ENCODE results near the gene LIPT2.

DNA sequence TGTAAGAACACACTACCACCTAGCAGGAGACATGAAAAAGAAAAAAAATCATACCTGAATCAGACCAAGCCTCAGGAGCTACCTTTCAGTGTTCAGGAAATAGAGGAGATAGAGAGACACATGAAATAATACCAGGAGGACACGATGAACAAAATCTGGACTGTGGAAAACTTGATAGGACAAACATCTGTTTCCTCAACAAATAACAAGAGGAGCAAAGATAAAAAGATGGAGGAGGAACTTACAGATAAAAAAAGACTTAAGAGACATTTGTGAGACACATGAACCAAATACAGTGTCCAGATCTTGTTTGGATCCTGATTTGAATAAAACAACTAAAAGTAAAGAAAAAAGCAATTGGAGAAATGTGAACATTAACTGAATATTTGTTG, 13.8 kb downstream of the LIPT2 start:
- TF ChIP-seq, protein P1, sequence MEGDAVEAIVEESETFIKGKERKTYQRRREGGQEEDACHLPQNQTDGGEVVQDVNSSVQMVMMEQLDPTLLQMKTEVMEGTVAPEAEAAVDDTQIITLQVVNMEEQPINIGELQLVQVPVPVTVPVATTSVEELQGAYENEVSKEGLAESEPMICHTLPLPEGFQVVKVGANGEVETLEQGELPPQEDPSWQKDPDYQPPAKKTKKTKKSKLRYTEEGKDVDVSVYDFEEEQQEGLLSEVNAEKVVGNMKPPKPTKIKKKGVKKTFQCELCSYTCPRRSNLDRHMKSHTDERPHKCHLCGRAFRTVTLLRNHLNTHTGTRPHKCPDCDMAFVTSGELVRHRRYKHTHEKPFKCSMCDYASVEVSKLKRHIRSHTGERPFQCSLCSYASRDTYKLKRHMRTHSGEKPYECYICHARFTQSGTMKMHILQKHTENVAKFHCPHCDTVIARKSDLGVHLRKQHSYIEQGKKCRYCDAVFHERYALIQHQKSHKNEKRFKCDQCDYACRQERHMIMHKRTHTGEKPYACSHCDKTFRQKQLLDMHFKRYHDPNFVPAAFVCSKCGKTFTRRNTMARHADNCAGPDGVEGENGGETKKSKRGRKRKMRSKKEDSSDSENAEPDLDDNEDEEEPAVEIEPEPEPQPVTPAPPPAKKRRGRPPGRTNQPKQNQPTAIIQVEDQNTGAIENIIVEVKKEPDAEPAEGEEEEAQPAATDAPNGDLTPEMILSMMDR (IDR thresholded peaks at IDR 0.05; ENCODE audit: low read depth, low read length), result no peak
- no peak for TF ChIP-seq POLR2A (IDR thresholded peaks at IDR 0.05; ENCODE audit: extremely low read depth, insufficient read length)

Data from NB4 (cell line).